ENCODE measurements around the gene ARMS2. TPM values are rescaled to one million over a fixed set of nuclear protein-coding genes. Genes with fewer than 3 reads are reported as not detected.

The ARMS2 gene, protein sequence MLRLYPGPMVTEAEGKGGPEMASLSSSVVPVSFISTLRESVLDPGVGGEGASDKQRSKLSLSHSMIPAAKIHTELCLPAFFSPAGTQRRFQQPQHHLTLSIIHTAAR
- not detected for polyA plus RNA-seq (2013, experiment 1 of 2)
- not detected for polyA plus RNA-seq (2013, experiment 2 of 2)

DNA sequence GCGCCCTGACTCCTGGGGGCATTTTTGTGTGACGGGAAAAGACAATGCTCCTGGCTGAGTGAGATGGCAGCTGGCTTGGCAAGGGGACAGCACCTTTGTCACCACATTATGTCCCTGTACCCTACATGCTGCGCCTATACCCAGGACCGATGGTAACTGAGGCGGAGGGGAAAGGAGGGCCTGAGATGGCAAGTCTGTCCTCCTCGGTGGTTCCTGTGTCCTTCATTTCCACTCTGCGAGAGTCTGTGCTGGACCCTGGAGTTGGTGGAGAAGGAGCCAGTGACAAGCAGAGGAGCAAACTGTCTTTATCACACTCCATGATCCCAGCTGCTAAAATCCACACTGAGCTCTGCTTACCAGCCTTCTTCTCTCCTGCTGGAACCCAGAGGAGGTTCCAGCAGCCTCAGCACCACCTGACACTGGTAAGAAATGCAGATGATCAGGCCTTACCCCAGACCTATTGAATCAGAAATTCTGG, at the start of gene ARMS2:
Gene ARMS2, plus strand, starts transcription at position 51 of the 478 bp plus-strand sequence. Its CDS starts 75 bp downstream, at position 126.
- Histone ChIP-seq H3K27ac (ENCODE audit: low read depth, low read length) (no peak within 1 kb of the TSS), H3K4me3 (ENCODE audit: low read length) (no peak within 1 kb of the TSS), H3K36me3 (ENCODE audit: insufficient read depth, low read length) (no peaks in the 10 kb centered on the region), H3K27me3 (ENCODE audit: insufficient read depth, low read length) (peaks cover 19% of the 10 kb centered on the region), H3K9ac (ENCODE audit: low read depth, low read length) (no peak within 1 kb of the TSS), H3K9me3 (ENCODE audit: insufficient read depth, low read depth, low read length) (no peaks in the 10 kb centered on the region), H3K4me1 (ENCODE audit: insufficient read depth, low read length) (peaks cover 4% of the 10 kb centered on the region; the same call in 1 of the 2 replicates)
- WGBS: 76% methylated on average over 7 of the region's 7 CpGs

DNA sequence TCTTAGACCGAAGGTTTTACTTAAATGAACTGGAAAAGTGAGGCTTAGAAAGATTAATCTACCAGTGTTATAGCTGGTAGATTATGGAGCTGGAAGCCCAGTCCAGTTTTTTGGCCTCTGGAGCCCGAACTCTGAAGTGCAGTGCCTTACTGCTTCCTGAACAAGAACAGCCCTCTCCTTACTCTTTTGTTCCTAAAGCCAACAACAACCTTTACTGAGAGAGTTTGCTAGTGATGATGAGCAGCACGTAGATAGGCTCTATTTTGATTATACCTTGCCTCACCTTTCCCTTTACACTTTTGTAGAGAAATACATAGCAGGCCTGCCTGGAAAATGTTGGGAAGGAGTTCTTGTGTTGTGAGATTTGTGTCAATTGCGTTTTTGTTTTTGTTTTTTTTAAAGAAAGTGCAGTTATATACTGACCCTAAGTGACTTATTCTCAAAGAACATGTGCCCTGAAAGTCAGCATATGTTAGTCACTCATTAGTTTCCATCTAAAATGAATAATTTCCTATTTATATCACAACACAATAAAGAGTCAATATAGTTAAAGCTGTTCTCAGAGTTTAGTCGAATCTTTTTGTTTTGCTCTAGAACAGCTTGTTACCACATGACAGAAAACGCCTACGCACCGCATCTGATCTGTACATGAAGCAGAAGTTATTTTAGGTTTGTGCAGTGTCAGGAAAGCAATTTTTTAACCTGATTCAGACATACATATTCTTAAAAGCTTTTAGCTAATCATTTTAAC, 46.9 kb upstream of the ARMS2 start:
- Histone ChIP-seq H3K9me3 (ENCODE audit: insufficient read depth, low read depth, low read length) (no peaks in the 10 kb centered on the region), H3K9ac (ENCODE audit: low read depth, low read length) (no peak overlapping the region), H3K4me3 (ENCODE audit: low read length) (no peak overlapping the region), H3K4me1 (ENCODE audit: insufficient read depth, low read length) (no peaks in the 10 kb centered on the region), H3K36me3 (ENCODE audit: insufficient read depth, low read length) (peaks cover 35% of the 10 kb centered on the region), H3K27me3 (ENCODE audit: insufficient read depth, low read length) (no peaks in the 10 kb centered on the region), H3K27ac (ENCODE audit: low read depth, low read length) (no peak overlapping the region)
- 82% methylated on average over 7 of the region's 8 CpGs for WGBS

DNA sequence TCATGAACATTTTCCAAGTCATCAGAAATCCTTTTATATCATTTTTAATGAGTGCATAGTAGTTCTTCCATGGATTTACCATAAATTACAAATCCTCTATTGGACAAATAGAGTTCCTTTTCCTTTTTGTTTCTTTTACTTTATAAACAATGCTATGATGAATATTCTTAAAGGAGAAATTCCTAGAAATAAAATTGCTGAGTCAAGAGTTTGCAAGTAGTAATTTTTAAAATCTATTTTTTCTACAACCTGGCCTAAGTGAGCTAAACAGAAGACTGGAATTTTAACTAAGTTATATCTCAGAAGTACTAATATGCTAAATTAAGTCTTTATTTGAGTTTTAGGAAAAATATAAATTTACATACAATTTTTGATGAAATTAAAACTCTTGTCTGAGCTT, 41.1 kb upstream of the ARMS2 start:
- Histone ChIP-seq H3K27ac (ENCODE audit: low read depth, low read length) (no peak overlapping the region), H3K36me3 (ENCODE audit: insufficient read depth, low read length) (peaks cover 56% of the 10 kb centered on the region), H3K4me1 (ENCODE audit: insufficient read depth, low read length) (no peaks in the 10 kb centered on the region), H3K9me3 (ENCODE audit: insufficient read depth, low read depth, low read length) (no peaks in the 10 kb centered on the region), H3K27me3 (ENCODE audit: insufficient read depth, low read length) (no peaks in the 10 kb centered on the region), H3K4me3 (ENCODE audit: low read length) (no peak overlapping the region), H3K9ac (ENCODE audit: low read depth, low read length) (no peak overlapping the region)

DNA sequence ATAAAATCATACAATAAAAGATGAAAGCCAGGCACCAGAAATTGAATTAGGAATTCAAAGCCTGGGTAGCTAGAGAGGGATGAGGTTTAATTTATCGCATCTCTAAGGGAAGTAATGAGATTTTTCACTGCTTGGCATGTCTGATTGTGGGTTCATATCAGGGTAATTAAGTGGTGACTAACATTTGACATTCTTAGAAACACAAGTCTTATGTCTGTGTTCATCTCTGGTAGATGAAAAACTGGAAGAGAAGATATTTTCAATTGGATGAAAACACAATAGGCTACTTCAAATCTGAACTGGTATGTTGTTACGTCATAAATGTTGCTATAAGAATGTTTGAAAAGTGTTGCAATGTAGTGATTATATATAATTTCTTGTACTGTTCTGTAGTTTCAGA, 36.8 kb upstream of the ARMS2 start:
- no peaks in the 10 kb centered on the region for H3K9me3 ChIP-seq (ENCODE audit: insufficient read depth, low read depth, low read length)
- H3K4me1 ChIP-seq (ENCODE audit: insufficient read depth, low read length): peaks cover 4% of the 10 kb centered on the region; the same call in 1 of the 2 replicates
- H3K27ac ChIP-seq (ENCODE audit: low read depth, low read length): no peak overlapping the region

DNA sequence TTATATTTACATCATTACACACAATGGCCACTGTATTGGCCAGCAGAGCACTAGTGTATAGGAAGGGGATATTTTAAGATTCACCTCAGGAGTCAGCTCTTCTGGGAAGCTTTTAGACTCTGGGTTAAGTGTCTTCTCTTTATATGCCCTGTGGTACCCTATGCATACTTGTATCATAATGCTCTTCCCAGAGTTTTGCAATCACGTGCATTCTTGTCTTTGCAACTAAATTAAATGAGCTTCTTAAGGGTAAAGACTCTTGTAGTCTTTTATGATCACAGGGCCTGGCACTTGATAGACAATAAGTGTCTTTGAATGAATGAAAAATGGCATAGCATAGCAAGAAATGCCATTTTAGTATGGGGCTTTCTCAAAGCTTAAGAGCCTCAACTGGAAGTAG, 35.4 kb upstream of the ARMS2 start:
- Histone ChIP-seq H3K4me1 (ENCODE audit: insufficient read depth, low read length) (peaks cover 4% of the 10 kb centered on the region; the same call in 1 of the 2 replicates), H3K9me3 (ENCODE audit: insufficient read depth, low read depth, low read length) (no peaks in the 10 kb centered on the region), H3K4me3 (ENCODE audit: low read length) (no peak overlapping the region), H3K9ac (ENCODE audit: low read depth, low read length) (no peak overlapping the region), H3K27ac (ENCODE audit: low read depth, low read length) (no peak overlapping the region), H3K36me3 (ENCODE audit: insufficient read depth, low read length) (peaks cover 64% of the 10 kb centered on the region), H3K27me3 (ENCODE audit: insufficient read depth, low read length) (no peaks in the 10 kb centered on the region)
- 88% methylated on average over 1 of the region's 1 CpG for WGBS

More for the DNA sequence above, 36.8 kb upstream of the ARMS2 start:
- WGBS: 96% methylated on average over 2 of the region's 2 CpGs
- H3K9ac ChIP-seq (ENCODE audit: low read depth, low read length): no peak overlapping the region
- H3K36me3 ChIP-seq (ENCODE audit: insufficient read depth, low read length): peaks cover 75% of the 10 kb centered on the region
- H3K27me3 ChIP-seq (ENCODE audit: insufficient read depth, low read length): no peaks in the 10 kb centered on the region
- H3K4me3 ChIP-seq (ENCODE audit: low read length): no peak overlapping the region

DNA sequence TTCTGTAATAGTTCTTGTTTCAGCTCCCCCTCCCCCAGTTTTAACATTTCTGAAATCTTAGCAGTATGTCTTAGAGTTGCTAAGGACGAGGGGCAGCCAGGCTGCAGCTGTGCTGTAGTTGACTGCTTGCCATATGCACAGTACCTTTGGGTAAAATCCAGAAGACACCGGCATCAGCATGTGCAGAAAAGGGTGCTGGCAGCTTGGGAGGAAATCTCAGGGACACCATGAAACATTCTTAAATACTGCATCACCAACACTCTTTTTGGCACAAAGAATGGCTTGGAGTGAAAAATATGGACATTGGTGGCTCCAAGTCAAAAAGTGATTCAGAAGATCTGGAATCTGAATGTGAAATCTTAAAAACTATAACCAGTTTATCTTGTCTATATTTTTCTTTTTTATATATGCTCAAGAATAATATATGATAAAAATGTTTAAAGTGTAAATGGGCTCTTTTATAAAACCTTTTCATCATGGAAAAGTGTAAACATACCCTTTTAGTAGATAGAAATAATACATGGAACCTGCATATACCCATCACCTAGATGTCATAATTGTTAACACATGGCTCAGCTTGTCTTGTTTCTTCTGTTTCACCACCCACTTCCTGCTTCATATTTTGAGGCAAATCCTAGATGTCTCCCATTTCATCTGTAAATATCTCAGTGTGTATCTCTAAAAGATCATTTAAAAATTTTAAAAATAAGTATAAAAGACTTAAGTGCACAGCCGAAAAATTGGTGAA, 34.4 kb upstream of the ARMS2 start:
- 81% methylated on average over 2 of the region's 3 CpGs for WGBS

DNA sequence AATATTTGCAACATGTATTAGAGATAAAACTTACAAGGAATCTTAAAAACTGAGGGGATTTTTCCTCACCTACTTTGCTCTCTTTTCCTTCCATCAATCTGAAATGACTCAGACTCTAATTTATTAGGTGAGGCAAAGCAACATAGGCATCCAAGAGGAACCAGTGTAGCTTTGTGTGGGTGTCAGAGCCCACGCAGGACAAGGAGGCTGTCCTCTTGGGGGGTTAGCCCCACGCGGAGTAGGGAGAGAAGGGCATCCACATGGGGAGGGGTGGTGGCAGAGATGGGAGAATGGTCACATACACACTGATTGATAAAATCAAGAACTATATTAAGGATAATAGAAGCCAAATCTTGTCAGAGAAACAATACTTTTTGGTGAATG, 33.8 kb upstream of the ARMS2 start:
- peaks cover 60% of the 10 kb centered on the region for H3K36me3 ChIP-seq (ENCODE audit: insufficient read depth, low read length)

More for the DNA sequence above, 34.4 kb upstream of the ARMS2 start:
- Histone ChIP-seq H3K9ac (ENCODE audit: low read depth, low read length) (no peak overlapping the region), H3K36me3 (ENCODE audit: insufficient read depth, low read length) (peaks cover 64% of the 10 kb centered on the region), H3K27ac (ENCODE audit: low read depth, low read length) (no peak overlapping the region), H3K27me3 (ENCODE audit: insufficient read depth, low read length) (no peaks in the 10 kb centered on the region), H3K4me1 (ENCODE audit: insufficient read depth, low read length) (peaks cover 4% of the 10 kb centered on the region; the same call in 1 of the 2 replicates), H3K4me3 (ENCODE audit: low read length) (no peak overlapping the region), H3K9me3 (ENCODE audit: insufficient read depth, low read depth, low read length) (no peaks in the 10 kb centered on the region)

DNA sequence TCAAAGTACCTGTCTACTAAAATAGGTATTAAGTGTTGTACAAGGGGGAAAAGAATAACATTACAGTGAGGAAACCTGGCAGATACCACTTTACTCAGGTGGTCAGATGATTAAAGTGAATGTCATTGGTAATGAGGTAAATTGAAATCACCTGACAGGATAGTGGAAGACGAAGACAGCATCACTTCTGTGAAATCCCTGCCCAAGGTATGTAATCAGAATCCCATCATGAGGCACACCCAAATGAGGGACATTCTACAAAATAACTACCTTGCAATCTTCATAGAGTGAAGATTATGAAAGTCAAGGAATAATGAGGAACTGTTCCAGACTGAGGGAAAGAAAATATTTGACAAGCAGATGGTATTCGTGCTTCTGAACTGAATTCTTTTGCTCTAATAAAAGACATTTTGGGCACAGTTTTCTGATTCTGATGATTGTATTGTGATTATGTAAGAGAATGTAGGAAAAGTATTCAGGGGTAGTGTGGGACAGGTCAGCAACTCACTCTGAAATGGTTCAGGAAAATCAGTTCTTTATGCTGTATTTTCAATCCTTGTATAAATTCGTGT, 33.3 kb upstream of the ARMS2 start:
- H3K9ac ChIP-seq (ENCODE audit: low read depth, low read length): no peak overlapping the region
- 88% methylated on average over 3 of the region's 3 CpGs for WGBS
- H3K27me3 ChIP-seq (ENCODE audit: insufficient read depth, low read length): no peaks in the 10 kb centered on the region
- H3K27ac ChIP-seq (ENCODE audit: low read depth, low read length): no peak overlapping the region
- H3K4me3 ChIP-seq (ENCODE audit: low read length): no peak overlapping the region
- no peaks in the 10 kb centered on the region for H3K9me3 ChIP-seq (ENCODE audit: insufficient read depth, low read depth, low read length)
- peaks cover 59% of the 10 kb centered on the region for H3K36me3 ChIP-seq (ENCODE audit: insufficient read depth, low read length)
- H3K4me1 ChIP-seq (ENCODE audit: insufficient read depth, low read length): peaks cover 4% of the 10 kb centered on the region; the same call in 1 of the 2 replicates

More for the DNA sequence above, 33.8 kb upstream of the ARMS2 start:
- H3K9me3 ChIP-seq (ENCODE audit: insufficient read depth, low read depth, low read length): no peaks in the 10 kb centered on the region
- H3K4me1 ChIP-seq (ENCODE audit: insufficient read depth, low read length): peaks cover 4% of the 10 kb centered on the region; the same call in 1 of the 2 replicates
- no peak overlapping the region for H3K9ac ChIP-seq (ENCODE audit: low read depth, low read length)
- no peaks in the 10 kb centered on the region for H3K27me3 ChIP-seq (ENCODE audit: insufficient read depth, low read length)
- no peak overlapping the region for H3K27ac ChIP-seq (ENCODE audit: low read depth, low read length)
- 90% methylated on average over 3 of the region's 3 CpGs for WGBS
- H3K4me3 ChIP-seq (ENCODE audit: low read length): no peak overlapping the region

DNA sequence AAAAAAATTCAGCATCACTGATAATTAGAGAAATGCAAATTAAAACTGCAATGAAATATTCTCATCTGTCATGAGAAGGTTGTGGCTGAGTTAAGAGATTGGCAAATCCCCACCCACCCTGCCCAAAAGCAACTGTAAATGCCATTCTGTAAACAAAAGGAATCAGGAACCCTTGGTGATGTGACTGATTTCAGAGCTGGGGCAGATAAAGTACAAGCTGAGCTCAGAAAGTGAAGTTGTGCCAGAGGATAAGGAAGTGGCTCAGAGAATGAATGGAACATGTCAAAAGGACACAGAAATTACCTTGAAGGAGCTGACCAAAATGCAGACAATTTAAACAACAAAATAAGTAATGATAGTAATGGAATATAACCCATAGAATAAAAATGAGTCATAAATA, 32.7 kb upstream of the ARMS2 start:
- Histone ChIP-seq H3K4me1 (ENCODE audit: insufficient read depth, low read length) (peaks cover 4% of the 10 kb centered on the region; the same call in 1 of the 2 replicates), H3K36me3 (ENCODE audit: insufficient read depth, low read length) (peaks cover 54% of the 10 kb centered on the region)

DNA sequence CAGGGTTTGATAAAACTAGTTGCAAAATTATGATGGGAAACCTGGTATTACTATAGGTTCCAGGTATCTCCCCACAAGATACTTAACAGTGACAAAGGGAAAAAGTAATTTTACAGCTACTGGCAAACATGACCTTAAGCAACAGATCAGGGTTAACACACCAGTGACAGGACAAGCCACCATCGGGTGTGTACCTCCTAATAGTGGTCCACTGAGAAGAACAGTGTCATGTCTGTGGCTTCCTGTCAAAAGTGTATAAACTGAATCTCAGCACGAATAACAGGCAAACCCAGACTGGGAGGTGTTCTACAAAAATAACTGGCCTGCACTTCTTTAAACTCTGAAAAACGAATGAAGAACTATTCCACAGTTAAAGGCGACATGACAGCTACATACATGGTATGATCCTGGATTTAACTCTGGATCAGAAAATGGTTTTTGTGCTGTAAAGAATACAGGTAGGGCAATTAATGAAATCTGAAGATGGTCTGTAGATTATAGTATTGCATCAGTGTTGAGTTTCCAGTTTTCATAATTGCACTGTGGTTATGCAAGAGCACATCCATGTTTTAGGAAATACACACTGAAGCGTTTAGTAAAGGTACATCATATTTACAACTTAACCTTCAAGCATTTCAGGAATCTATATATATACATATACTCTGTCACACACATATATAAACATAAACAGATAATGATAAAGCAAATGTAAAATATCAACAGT, 32.0 kb upstream of the ARMS2 start:
- WGBS: 90% methylated on average over 5 of the region's 5 CpGs
- H3K27me3 ChIP-seq (ENCODE audit: insufficient read depth, low read length): no peaks in the 10 kb centered on the region
- peaks cover 4% of the 10 kb centered on the region; the same call in 1 of the 2 replicates for H3K4me1 ChIP-seq (ENCODE audit: insufficient read depth, low read length)
- no peak overlapping the region for H3K4me3 ChIP-seq (ENCODE audit: low read length)
- no peak overlapping the region for H3K9ac ChIP-seq (ENCODE audit: low read depth, low read length)
- no peaks in the 10 kb centered on the region for H3K9me3 ChIP-seq (ENCODE audit: insufficient read depth, low read depth, low read length)
- H3K27ac ChIP-seq (ENCODE audit: low read depth, low read length): no peak overlapping the region
- peaks cover 55% of the 10 kb centered on the region for H3K36me3 ChIP-seq (ENCODE audit: insufficient read depth, low read length)

More for the DNA sequence above, 32.7 kb upstream of the ARMS2 start:
- Histone ChIP-seq H3K4me3 (ENCODE audit: low read length) (no peak overlapping the region), H3K27me3 (ENCODE audit: insufficient read depth, low read length) (no peaks in the 10 kb centered on the region), H3K27ac (ENCODE audit: low read depth, low read length) (no peak overlapping the region), H3K9me3 (ENCODE audit: insufficient read depth, low read depth, low read length) (no peaks in the 10 kb centered on the region), H3K9ac (ENCODE audit: low read depth, low read length) (no peak overlapping the region)
